Esophagus squamous epithelium (tissue), 4 donors: ENCODE measurements around the gene RALGPS1.

Source experiments
- POLR2A ChIP-seq, 4 donors: fragments of 450-650 bp; IDR thresholded peaks; one replicate each; pipeline ENCODE4 v1.6.1; 2017; ENCODE audit warnings: antibody characterized with exemption in 4 of 4, mild to moderate bottlenecking in 4 of 4, moderate library complexity in 3 of 4
- TF ChIP-seq, protein P1 (sequence below), 6 experiments: fragments of 450-650 bp in 4 of 6; fragments of 200-600 bp in 2 of 6; sonication (generic) in 2 of 6; IDR thresholded peaks; one replicate each; pipeline ENCODE4 v1.5.1; 2016 to 2019; ENCODE audit warnings: antibody characterized with exemption in 6 of 6, mild to moderate bottlenecking in 4 of 6, moderate library complexity in 4 of 6

DNA sequence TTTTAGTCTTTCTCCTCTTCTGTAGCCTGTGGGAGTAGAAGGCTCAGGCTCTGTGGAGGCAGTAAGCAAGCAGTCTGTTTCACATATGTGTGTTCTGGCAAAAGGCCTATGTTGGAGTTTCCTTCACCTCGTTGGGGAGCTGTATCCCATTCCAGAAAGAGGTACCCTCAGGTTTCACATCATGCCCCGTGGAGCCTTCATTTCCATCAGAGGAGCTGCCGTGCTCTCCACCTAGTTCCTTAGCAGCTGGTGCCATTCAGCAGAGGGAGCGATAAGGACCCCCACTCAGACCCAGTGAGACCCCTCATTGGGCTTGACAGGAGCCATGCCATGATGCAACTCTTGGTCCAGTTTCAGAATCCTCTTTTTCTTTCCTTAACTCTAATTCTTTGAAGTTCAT lies 258.5 kb downstream of the RALGPS1 start:
- TF ChIP-seq, protein P1, sequence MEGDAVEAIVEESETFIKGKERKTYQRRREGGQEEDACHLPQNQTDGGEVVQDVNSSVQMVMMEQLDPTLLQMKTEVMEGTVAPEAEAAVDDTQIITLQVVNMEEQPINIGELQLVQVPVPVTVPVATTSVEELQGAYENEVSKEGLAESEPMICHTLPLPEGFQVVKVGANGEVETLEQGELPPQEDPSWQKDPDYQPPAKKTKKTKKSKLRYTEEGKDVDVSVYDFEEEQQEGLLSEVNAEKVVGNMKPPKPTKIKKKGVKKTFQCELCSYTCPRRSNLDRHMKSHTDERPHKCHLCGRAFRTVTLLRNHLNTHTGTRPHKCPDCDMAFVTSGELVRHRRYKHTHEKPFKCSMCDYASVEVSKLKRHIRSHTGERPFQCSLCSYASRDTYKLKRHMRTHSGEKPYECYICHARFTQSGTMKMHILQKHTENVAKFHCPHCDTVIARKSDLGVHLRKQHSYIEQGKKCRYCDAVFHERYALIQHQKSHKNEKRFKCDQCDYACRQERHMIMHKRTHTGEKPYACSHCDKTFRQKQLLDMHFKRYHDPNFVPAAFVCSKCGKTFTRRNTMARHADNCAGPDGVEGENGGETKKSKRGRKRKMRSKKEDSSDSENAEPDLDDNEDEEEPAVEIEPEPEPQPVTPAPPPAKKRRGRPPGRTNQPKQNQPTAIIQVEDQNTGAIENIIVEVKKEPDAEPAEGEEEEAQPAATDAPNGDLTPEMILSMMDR (IDR thresholded peaks at IDR 0.05), result no peak
- TF ChIP-seq POLR2A (IDR thresholded peaks at IDR 0.05), result no peak
